OCI-LY7 (cell line): ENCODE measurements around the gene GRIA1. TPM values are rescaled to one million over a fixed set of nuclear protein-coding genes. Genes with fewer than 3 reads are reported as not detected.

ENCODE experiments used
- BruUV-seq: library from RNA; stranded (reverse); fragments of 400-500 nt; replicated peaks from 2 replicates; lab custom pipeline; 2021; lab: Mats Ljungman, UMichigan
- CTCF ChIA-PET: fragments of 300-600 bp; sonication (Branson Sonifier 250); formaldehyde crosslinking; loops from one replicate; lab custom pipeline; 2022; ENCODE audit warnings: antibody characterized with exemption; ENCODE audit not compliant: unreplicated experiment; lab: Charles Lee
- POLR2A ChIA-PET: fragments of 300-600 bp; sonication (Branson Sonifier 250); formaldehyde crosslinking; loops from one replicate; lab custom pipeline; 2022; ENCODE audit warnings: antibody characterized with exemption; lab: Charles Lee
- DNase-seq: peaks from one replicate; pipeline ENCODE4 v3.0.0-alpha.2; 2015; ENCODE audit warnings: low spot score
- H2AFZ ChIP-seq: fragments of 200-600 bp; sonication (generic), shearing (Covaris generic); 2 replicates; pipeline ENCODE4 v1.6.1; 2014; ENCODE audit warnings: mild to moderate bottlenecking, antibody characterized with exemption, low read length, moderate library complexity
- H3K27ac ChIP-seq: fragments of 200-600 bp; sonication (generic); 2 replicates; pipeline ENCODE4 v1.5.1; 2014; ENCODE audit warnings: mixed run types, low read depth, mild to moderate bottlenecking, moderate library complexity, low read length, inconsistent platforms; ENCODE audit not compliant: poor library complexity, severe bottlenecking
- H3K36me3 ChIP-seq: fragments of 200-600 bp; sonication (generic); 2 replicates; pipeline ENCODE4 v1.6.1; 2014; ENCODE audit warnings: mild to moderate bottlenecking, antibody characterized with exemption, low read length, moderate library complexity, mixed read lengths; ENCODE audit not compliant: insufficient read depth
- H3K4me1 ChIP-seq: fragments of 200-600 bp; sonication (generic); 2 replicates; pipeline ENCODE4 v1.5.1; 2014; ENCODE audit warnings: mild to moderate bottlenecking, low read length; ENCODE audit not compliant: insufficient read depth, poor library complexity, severe bottlenecking
- H3K4me2 ChIP-seq: fragments of 200-600 bp; sonication (generic); 2 replicates; pipeline ENCODE4 v1.6.1; 2014; ENCODE audit warnings: mild to moderate bottlenecking, low read length
- H3K4me3 ChIP-seq: fragments of 200-600 bp; sonication (generic); 2 replicates; pipeline ENCODE4 v1.5.1; 2014; ENCODE audit warnings: mild to moderate bottlenecking, low read depth, low read length; ENCODE audit not compliant: poor library complexity, severe bottlenecking
- H3K79me2 ChIP-seq: fragments of 200-600 bp; sonication (generic); 2 replicates; pipeline ENCODE4 v1.6.1; 2016; ENCODE audit warnings: low read depth, mild to moderate bottlenecking, low read length, moderate library complexity, mixed read lengths; ENCODE audit not compliant: insufficient read depth
- H3K9me2 ChIP-seq: fragments of 200-600 bp; sonication (generic); 2 replicates; pipeline ENCODE4 v1.6.1; 2016; ENCODE audit warnings: mild to moderate bottlenecking, low read length, mixed read lengths; ENCODE audit not compliant: insufficient read depth
- H3K9me3 ChIP-seq: fragments of 200-600 bp; sonication (generic); 2 replicates; pipeline ENCODE4 v1.6.1; 2014; ENCODE audit warnings: mild to moderate bottlenecking, mixed run types, low read length, mixed read lengths
- H4K20me1 ChIP-seq: fragments of 200-600 bp; sonication (generic); 2 replicates; pipeline ENCODE4 v1.6.1; 2014; ENCODE audit warnings: mild to moderate bottlenecking, antibody characterized with exemption, low read length, moderate library complexity, mixed read lengths; ENCODE audit not compliant: insufficient read depth
- CTCF ChIP-seq: fragments of 200-600 bp; sonication (generic); conservative IDR thresholded peaks from 2 replicates; pipeline ENCODE4 v1.5.1; 2014; ENCODE audit warnings: mild to moderate bottlenecking, antibody characterized with exemption, low read length, moderate library complexity, mixed read lengths
- EZH2phosphoT487 ChIP-seq: fragments of 200-600 bp; sonication (generic); IDR thresholded peaks from 2 replicates; pipeline ENCODE4 v1.6.1; 2018; ENCODE audit warnings: low read depth, borderline replicate concordance, mild to moderate bottlenecking, mixed run types, antibody characterized with exemption, low read length, moderate library complexity, mixed read lengths
- intact Hi-C: fragments of 100-400 bp; cut with micrococcal nuclease; formaldehyde crosslinking; loops from one replicate; pipeline ENCODE4 v1.10.0; 2022; ENCODE audit not compliant: unreplicated experiment
- total RNA-seq, 2 experiments: library from RNA; depleted of rRNA in 1 of 2; stranded (reverse); fragments of >200 nt in 1 of 2; shearing (Covaris generic) in 1 of 2; gene quantifications; 2 replicates each; pipeline ENCODE4 v1.2.3, GENCODE V29; 2014 to 2022

The GRIA1 gene
- total RNA-seq, 2 experiments from 2014 or later, result not detected

GRCh38 chr5:153491856-153492255 lies 1.4 kb downstream of the GRIA1 start:
- Histone ChIP-seq H3K4me2 (no peak overlapping the region), H3K79me2 (no peaks in the 10 kb centered on the region), H3K27ac (no peak overlapping the region), H3K4me3 (no peak overlapping the region), H3K9me3 (no peaks in the 10 kb centered on the region), H2AFZ (no peak overlapping the region), H4K20me1 (no peaks in the 10 kb centered on the region), H3K36me3 (no peaks in the 10 kb centered on the region), H3K9me2 (no peaks in the 10 kb centered on the region), H3K4me1 (peaks cover under 1% of the 10 kb centered on the region)
- ChIA-PET CTCF (no interaction called here), POLR2A (interaction anchor here (0.5 kb wide), 1 partner anchor 117 kb away, joined by 3 read pairs; no protein-coding TSS in a partner anchor)
- DNase-seq, result no peak
- intact Hi-C loops, result loop anchor here (10.0 kb wide), 1 partner anchor 333 kb away; no protein-coding TSS in a partner anchor
- BruUV-seq, result no TSS peak
- TF ChIP-seq EZH2phosphoT487 (no peak), CTCF (no peak)

GRCh38 chr5:153496835-153497234 lies 6.4 kb downstream of the GRIA1 start:
- H3K36me3 ChIP-seq, result no peaks in the 10 kb centered on the region
- H2AFZ ChIP-seq, result no peak overlapping the region; the same call in 1 of the 2 replicates
- H3K9me2 ChIP-seq, result no peaks in the 10 kb centered on the region
- no peak overlapping the region for H3K27ac ChIP-seq
- no peaks in the 10 kb centered on the region for H3K79me2 ChIP-seq
- TF ChIP-seq EZH2phosphoT487 (no peak), CTCF (peak; percentile 97)
- H4K20me1 ChIP-seq, result no peaks in the 10 kb centered on the region
- POLR2A ChIA-PET, result interaction anchor here (0.7 to 1.4 kb wide), 4 partner anchors 10 to 545 kb away, joined by 3 to 4 read pairs (median 3); no protein-coding TSS in a partner anchor
- H3K4me3 ChIP-seq, result no peak overlapping the region
- no TSS peak for BruUV-seq
- CTCF ChIA-PET, result interaction anchor here (1.3 to 2.9 kb wide), 2 partner anchors 8 to 468 kb away, joined by 4 to 10 read pairs; no protein-coding TSS in a partner anchor
- intact Hi-C loops, result loop anchor here (1.0 to 10.0 kb wide), 6 partner anchors 102 to 468 kb away; no protein-coding TSS in a partner anchor
- no peak overlapping the region for H3K4me2 ChIP-seq
- H3K4me1 ChIP-seq, result peaks cover 6% of the 10 kb centered on the region
- DNase-seq, result peak; percentile 64
- H3K9me3 ChIP-seq, result no peaks in the 10 kb centered on the region

DNA sequence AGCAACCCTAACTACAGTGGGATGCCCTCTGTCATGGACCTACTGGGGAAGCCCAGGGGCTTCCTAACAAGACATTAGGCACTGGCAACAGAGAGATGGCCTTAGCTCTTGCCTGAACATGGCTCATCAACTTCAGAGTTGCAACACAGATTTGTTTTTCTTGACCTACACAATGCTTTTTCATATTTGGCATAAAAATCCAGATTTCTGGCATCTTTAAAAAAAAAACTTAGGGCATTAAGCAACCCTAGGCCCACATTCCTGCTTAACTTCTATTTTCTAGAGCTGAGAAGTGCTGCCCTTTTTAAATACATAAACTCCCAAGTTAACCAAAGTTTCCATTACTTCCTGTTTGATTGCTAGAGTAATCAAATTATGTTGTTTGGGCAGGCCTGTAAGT lies 8.0 kb downstream of the GRIA1 start:
- Histone ChIP-seq H2AFZ (no peak overlapping the region), H3K4me1 (peaks cover 6% of the 10 kb centered on the region), H4K20me1 (no peaks in the 10 kb centered on the region), H3K36me3 (no peaks in the 10 kb centered on the region), H3K4me3 (no peak overlapping the region), H3K9me3 (no peaks in the 10 kb centered on the region), H3K79me2 (no peaks in the 10 kb centered on the region), H3K4me2 (no peak overlapping the region), H3K9me2 (no peaks in the 10 kb centered on the region), H3K27ac (no peak overlapping the region)
- DNase-seq, result no peak
- intact Hi-C loops, result loop anchor here (10.0 kb wide), 1 partner anchor 326 kb away; no protein-coding TSS in a partner anchor
- no peak for TF ChIP-seq CTCF
- no peak for TF ChIP-seq EZH2phosphoT487
- CTCF ChIA-PET, result interaction anchor here (0.6 kb wide), 1 partner anchor 128 kb away, joined by 15 read pairs; no protein-coding TSS in a partner anchor
- no TSS peak for BruUV-seq
- POLR2A ChIA-PET, result interaction anchor here (1.9 to 2.3 kb wide), 2 partner anchors 10 to 11 kb away, joined by 6 to 7 read pairs; no protein-coding TSS in a partner anchor
